Central memory CD8-positive, alpha-beta T cell (primary cell): Measurements from ENCODE around the gene PARP6.
A peak's percentile ranks its signal among the peaks of the same experiment; 100 is the strongest.

Experiments used
- ATAC-seq: fragments of 150-1000 bp; cut with Tn5 transposase; replicated peaks from 2 replicates; pipeline ENCODE4 v1.10.0; 2022; ENCODE audit warnings: mild to moderate bottlenecking, moderate FRiP score, moderate number of reproducible peaks; ENCODE audit not compliant: poor library complexity, severe bottlenecking; ENCODE audit errors: extremely low read depth
- DNase-seq, 2 donors: peaks; one replicate each; pipeline ENCODE4 v3.0.0; 2021; ENCODE audit warnings: low spot score in 2 of 2
- H3K27ac Mint-ChIP-seq: one replicate; pipeline ENCODE4 v1.8.0; 2022; ENCODE audit warnings: low read depth, mild to moderate bottlenecking, moderate library complexity, mixed read lengths
- H3K27me3 Mint-ChIP-seq: one replicate; pipeline ENCODE4 v1.8.0; 2022; ENCODE audit warnings: mixed read lengths
- H3K36me3 Mint-ChIP-seq: one replicate; pipeline ENCODE4 v1.8.0; 2022; ENCODE audit warnings: mild to moderate bottlenecking, moderate library complexity, mixed read lengths; ENCODE audit not compliant: insufficient read depth
- H3K4me1 Mint-ChIP-seq: one replicate; pipeline ENCODE4 v1.8.0; 2022; ENCODE audit warnings: mixed read lengths
- H3K4me3 Mint-ChIP-seq: one replicate; pipeline ENCODE4 v1.8.0; 2022; ENCODE audit warnings: mild to moderate bottlenecking, moderate library complexity, mixed read lengths
- H3K9me3 Mint-ChIP-seq: one replicate; pipeline ENCODE4 v1.8.0; 2022; ENCODE audit warnings: mixed read lengths

PARP6 gene

DNA sequence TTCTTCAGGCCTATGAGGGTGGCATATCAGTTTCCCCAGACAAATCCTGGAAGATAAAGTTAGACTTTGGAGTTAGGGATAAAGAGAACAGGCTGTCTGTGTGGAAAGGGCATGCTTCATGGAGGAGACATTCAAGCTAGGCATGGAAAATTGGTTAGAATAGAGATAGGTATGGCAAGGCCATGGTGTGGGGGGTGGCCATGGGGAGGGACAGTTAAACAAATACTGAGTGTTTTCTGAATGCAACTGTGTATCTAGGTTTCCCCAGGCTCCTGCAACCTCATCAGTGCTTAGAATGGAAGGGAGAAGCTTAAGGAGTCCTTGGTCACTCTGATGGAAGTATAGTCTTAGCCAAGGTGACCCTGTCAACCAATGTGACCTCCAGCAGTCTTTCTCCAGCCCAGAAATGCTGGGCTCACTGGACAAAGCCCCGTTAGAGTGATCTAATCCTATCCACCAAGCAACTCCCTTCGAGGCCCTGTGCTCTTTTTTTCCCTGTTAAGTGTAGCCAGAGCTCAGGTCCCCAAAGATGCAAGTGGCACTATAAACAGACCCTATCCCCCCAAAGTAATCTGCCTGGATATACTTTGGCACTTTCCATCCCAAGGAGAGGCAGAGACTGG is 35.9 kb downstream of the PARP6 start:
- DNase-seq (no peak), ATAC-seq (no peak)
- Mint-ChIP-seq H3K9me3 (no peaks in the 10 kb centered on the region), H3K36me3 (peaks cover 13% of the 10 kb centered on the region), H3K4me3 (no peak overlapping the region), H3K4me1 (peaks cover 23% of the 10 kb centered on the region), H3K27me3 (no peaks in the 10 kb centered on the region), H3K27ac (peak overlapping the region; percentile 86)

DNA sequence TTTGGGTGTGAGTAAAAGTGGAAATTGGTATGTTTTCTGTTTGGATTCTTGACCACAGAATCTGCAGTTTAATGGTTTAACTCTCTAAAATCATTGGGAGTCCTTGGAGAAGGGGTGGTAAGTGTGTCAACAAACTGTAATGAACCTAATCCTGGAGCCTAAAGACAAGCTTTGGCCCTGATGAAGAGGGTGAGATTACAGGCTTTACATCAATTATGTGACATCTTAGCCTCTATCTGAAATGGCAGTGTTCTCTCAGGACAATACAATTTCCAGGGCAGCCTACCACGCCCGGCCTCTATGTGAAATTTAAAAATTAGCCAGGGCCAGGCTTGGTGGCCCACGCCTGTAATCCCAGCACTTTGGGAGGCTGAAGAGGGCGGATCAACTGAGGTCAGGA is 37.1 kb downstream of the PARP6 start:
- Mint-ChIP-seq H3K27ac (no peak overlapping the region), H3K36me3 (peaks cover 8% of the 10 kb centered on the region), H3K27me3 (no peaks in the 10 kb centered on the region), H3K4me3 (no peak overlapping the region), H3K9me3 (no peaks in the 10 kb centered on the region), H3K4me1 (peaks cover 30% of the 10 kb centered on the region)
- DNase-seq (no peak), ATAC-seq (no peak)

DNA sequence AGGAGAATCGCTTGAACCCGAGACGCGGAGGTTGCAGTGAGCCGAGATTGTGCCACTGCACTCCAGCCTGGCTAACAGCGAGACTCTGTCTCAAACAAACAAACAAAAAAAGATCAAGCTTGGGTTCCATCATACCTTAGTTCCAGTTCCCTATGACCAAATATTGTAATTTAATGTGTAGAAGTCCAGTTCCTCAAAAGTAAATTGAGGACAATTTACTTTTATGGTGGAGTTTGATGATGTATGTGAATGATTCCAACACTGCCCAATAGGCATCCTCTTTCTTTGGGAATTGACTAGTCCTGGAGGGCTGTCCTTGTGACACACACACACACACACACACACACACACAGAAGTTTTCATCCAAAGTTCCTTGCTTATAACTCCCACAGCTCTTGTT is 38.6 kb downstream of the PARP6 start:
- Mint-ChIP-seq H3K4me3 (no peak overlapping the region), H3K27ac (no peak overlapping the region), H3K36me3 (peaks cover 17% of the 10 kb centered on the region), H3K27me3 (no peaks in the 10 kb centered on the region), H3K9me3 (no peaks in the 10 kb centered on the region), H3K4me1 (peaks cover 40% of the 10 kb centered on the region)
- no peak for ATAC-seq
- no peak for DNase-seq

DNA sequence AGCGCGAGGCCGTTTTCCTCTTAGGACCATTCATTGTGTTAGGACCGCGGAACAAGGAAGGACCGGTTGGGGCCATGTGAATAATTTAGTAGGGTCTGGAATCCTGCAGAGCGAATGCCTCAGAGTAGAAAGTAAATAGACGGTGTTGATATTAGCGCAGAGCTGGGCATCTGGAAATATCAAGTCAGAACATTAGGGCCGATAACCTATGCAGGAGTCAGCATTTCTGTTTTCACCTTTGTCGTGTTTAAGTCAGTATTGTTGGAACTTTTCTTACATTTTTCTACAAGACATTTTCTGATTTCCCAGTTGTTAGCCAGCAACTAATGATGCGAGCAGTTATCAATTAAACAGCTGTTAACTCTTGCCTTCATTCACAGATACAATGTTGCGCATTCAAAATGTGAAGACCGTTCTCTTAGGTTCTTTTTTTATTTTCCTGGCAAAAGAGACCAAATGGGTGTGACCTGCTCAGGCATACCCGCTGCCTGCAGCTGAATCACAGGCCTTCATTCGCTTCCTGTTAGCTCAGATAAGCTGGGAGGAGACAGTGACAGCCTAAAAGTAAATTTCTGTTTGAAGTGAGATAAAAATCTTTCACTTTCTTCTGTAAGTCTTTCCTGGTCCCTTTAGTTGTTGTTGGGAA is 40.4 kb downstream of the PARP6 start:
- peak in 1 of 2 donors; percentile 33 for DNase-seq
- peak overlapping the region; percentile 81 for H3K27ac Mint-ChIP-seq

DNA sequence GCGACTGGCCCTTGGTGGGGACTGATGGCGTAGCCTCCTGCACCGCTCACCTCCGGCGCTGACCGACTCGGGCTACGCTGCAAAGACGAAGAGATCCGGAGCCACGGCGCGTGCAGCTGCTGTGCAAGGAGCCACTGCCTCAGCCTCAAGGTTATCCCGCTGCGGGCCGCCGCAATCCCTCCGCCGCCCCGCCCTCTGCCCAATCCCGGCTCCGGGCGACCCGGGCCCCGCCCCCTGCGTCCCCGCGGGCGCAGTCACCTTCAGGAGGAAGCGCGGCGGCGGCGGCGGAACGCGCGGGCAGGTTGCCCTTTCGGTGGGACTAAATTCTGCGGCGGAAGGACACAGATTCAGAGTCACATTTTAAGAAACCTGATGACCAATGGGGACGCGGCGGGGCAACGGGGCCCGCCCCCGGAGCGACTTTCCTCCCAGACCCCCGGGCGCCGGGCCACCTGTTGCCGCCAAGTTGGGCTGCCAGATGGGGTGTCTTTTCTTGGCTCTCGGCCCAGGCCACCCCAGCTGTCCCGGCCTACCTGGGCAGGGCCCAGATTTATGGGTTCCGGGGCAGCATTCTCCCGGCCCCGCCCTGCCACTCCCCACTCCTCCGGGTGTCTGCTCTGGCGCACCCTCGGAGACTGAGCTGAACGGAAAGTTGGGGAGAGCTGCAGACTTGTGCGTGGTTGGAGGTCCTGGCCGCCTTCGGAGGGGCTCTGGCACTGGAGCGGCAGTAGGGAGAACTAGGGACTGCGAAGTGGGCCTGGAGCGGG is 41.1 kb downstream of the PARP6 start, which contains the start of gene PKM:
Gene PKM, minus strand, starts transcription at position 125 of the 767 bp plus-strand sequence. CDS start 12,093 bp downstream, outside the sequence.
- peak; percentile 77 to 81 for DNase-seq
- no peaks in the 10 kb centered on the region for H3K9me3 Mint-ChIP-seq
- ATAC-seq, result peak; percentile 17
- peaks cover 33% of the 10 kb centered on the region for H3K36me3 Mint-ChIP-seq
- peaks cover 53% of the 10 kb centered on the region for H3K4me1 Mint-ChIP-seq
- H3K27ac Mint-ChIP-seq, result peak within 1 kb of the TSS; percentile 90
- no peaks in the 10 kb centered on the region for H3K27me3 Mint-ChIP-seq
- peak within 1 kb of the TSS; percentile 93 for H3K4me3 Mint-ChIP-seq

More for the DNA sequence above, 40.4 kb downstream of the PARP6 start:
- H3K27me3 Mint-ChIP-seq, result no peaks in the 10 kb centered on the region
- peak overlapping the region; percentile 93 for H3K4me3 Mint-ChIP-seq
- peaks cover 30% of the 10 kb centered on the region for H3K36me3 Mint-ChIP-seq
- no peaks in the 10 kb centered on the region for H3K9me3 Mint-ChIP-seq
- peak; percentile 35 for ATAC-seq
- peaks cover 51% of the 10 kb centered on the region for H3K4me1 Mint-ChIP-seq

DNA sequence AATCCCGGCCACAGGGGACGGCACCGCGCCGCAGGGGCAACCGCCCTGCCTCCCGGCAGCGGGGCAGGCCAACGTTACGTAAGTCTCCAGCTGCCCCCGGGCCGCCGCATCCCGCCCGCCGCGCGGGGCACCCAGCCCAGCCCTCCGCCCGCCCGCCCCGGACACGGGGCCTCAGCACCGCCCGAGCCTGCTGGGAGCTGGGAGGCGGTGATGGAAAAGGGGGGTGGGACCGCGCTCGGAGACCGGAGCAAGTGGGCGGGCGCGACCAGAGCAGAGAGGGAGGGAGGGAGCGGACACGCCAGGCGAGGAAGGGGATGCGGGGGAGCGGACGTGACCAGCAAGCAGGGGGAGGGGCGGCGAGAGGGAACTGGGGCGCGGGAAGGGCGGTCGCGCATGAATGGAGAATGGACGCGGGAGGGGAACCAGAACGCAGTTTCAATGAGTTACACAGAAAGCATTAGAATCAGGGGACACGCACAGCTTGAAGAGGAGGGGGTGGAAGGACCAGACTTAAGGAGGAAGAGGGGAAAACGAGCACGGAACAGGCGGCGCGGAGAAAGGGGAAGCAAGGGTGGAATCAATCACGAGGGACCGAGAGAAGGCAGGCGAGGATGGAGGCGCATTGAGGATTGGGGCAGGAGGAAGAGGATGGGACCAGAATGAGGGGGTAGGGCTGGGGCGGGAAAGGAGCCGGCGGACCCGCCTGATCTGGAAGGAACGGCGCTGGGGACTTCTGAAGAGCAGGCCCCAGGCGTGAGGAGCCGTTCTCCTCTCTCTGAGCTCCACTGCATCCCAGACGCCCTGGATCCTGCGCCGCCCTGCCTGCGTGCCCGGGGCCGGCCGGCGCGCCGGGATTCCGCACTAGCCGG is 41.9 kb downstream of the PARP6 start:
- Mint-ChIP-seq H3K9me3 (no peaks in the 10 kb centered on the region), H3K36me3 (peaks cover 37% of the 10 kb centered on the region), H3K27me3 (no peaks in the 10 kb centered on the region), H3K4me1 (peaks cover 60% of the 10 kb centered on the region), H3K4me3 (peak overlapping the region; percentile 93), H3K27ac (peak overlapping the region; percentile 90)
- DNase-seq, result no peak
- ATAC-seq, result no peak

DNA sequence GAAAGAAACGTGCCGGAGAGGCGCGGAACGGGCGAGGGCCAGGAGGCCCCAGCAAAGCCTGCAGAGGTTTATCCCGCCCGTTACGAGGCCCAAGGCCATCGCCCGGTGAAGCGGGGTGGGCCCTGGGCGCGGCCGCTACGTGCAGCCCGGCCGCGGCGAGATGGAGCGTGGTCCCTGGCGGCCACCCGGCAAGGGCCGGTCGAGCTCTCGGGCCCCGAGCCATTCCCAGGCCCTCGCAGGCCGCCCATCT is 42.5 kb downstream of the PARP6 start:
- no peaks in the 10 kb centered on the region for H3K9me3 Mint-ChIP-seq
- peak overlapping the region; percentile 93 for H3K4me3 Mint-ChIP-seq
- H3K4me1 Mint-ChIP-seq, result peaks cover 62% of the 10 kb centered on the region
- no peak for DNase-seq
- peak overlapping the region; percentile 90 for H3K27ac Mint-ChIP-seq
- ATAC-seq, result no peak
- no peaks in the 10 kb centered on the region for H3K27me3 Mint-ChIP-seq
- peaks cover 40% of the 10 kb centered on the region for H3K36me3 Mint-ChIP-seq

DNA sequence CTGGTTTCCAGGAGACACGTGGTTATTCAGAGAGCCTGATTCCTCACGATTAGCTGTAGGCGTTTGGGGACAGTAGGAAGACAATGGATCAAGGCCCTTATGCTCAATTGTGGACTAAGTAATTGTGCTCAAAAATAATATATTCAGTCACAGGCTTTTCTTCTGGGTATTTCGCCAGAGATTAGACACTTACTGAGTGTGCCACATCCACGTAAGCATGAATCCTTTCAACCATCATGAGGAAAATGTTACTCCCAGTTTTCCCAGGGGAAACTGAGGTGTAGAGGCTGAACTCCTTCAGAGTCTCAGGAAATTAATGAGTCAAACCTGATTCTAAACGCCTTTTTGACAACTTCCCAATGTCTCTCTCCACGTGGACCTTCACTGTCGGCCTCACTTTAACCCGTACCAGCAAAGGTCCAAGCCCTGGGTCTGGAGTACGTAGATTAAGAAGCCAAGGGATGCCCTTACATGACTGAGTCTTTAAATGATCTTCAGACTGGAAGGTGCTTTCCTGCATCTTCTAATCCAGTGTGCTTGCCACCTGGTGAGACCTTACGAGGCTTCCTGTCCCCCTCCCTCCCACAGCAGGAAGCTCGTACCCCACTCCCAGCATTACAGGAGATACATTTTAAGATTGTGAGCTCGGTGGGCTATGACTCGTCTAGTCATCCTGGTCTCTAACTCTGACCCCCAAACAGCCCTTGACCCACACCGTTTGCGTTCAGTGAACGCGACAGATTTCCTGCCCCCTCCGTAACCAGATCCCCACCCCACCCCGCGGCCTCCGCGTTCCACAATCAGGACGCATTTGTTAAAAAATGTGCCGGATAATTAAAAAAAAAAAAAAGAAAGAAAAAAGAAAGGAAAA is 43.0 kb downstream of the PARP6 start:
- no peak for DNase-seq
- peaks cover 63% of the 10 kb centered on the region for H3K4me1 Mint-ChIP-seq

DNA sequence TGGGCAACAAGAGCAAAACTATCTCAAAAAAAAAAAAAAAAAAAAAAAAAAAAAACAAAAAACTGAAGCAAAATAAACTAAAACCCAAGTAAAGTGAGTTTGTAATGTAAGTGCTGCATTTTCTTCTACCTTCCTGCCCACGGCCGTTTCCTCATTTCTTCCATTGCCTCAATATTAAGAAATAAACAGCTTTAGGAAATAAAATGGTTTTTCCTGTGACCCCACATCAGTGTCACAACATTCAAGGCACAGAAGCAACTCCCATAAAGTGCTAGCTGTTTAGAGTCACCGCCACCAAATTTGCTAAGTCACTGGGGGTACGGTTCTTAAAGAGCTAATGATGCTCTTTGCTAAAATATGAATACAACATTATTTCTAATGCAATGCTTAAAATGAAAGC is 44.6 kb downstream of the PARP6 start:
- no peak for ATAC-seq
- Mint-ChIP-seq H3K4me3 (peak overlapping the region; percentile 93), H3K36me3 (peaks cover 47% of the 10 kb centered on the region), H3K9me3 (no peaks in the 10 kb centered on the region), H3K27me3 (no peaks in the 10 kb centered on the region), H3K27ac (peak overlapping the region; percentile 90), H3K4me1 (peaks cover 77% of the 10 kb centered on the region)
- DNase-seq, result no peak

More for the DNA sequence above, 43.0 kb downstream of the PARP6 start:
- H3K9me3 Mint-ChIP-seq, result no peaks in the 10 kb centered on the region
- H3K27me3 Mint-ChIP-seq, result no peaks in the 10 kb centered on the region
- H3K27ac Mint-ChIP-seq, result peak overlapping the region; percentile 90
- peaks cover 44% of the 10 kb centered on the region for H3K36me3 Mint-ChIP-seq
- ATAC-seq, result no peak
- peak overlapping the region; percentile 93 for H3K4me3 Mint-ChIP-seq

DNA sequence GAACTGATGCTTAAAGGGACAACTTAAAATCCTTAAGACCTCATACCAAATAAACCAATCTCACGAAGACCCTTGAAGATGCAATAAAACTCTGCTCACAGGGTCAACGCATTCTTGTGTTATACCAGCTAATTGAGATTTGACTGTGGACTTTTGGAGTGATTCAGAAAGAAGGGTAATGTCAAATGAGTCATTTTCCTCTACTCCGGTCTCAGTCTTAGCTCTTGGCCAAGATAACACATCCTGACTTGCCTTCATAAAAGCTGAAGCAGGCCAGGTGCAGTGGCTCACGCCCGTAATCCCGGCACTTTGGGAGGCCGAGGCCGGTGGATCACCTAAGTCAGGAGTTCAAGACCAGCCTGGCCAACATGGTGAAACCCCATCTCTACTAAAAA is 45.2 kb downstream of the PARP6 start:
- no peaks in the 10 kb centered on the region for H3K27me3 Mint-ChIP-seq
- peak overlapping the region; percentile 93 for H3K4me3 Mint-ChIP-seq
- no peak for DNase-seq
- H3K36me3 Mint-ChIP-seq, result peaks cover 47% of the 10 kb centered on the region
- H3K27ac Mint-ChIP-seq, result peak overlapping the region; percentile 90
- ATAC-seq, result no peak
- peaks cover 77% of the 10 kb centered on the region for H3K4me1 Mint-ChIP-seq
- H3K9me3 Mint-ChIP-seq, result no peaks in the 10 kb centered on the region

DNA sequence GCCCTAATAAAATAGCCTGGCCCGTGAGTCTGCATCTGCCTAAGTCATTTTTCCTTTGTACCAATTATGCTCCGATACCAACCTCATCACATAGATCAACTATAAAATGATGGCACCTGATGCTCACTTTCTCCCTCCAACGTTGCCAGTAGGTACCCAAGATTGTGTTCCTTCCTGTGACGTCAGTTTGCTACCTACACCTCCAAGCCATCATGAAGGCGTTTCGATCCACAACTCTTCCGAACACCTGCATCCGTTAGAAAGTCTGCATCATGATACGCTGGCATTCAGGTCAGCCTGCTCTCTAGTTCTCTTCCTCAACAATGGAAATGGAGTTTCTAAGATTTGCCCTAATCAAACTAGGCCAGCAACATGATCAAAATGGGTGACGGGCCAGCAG is 49.1 kb downstream of the PARP6 start:
- Mint-ChIP-seq H3K36me3 (peaks cover 48% of the 10 kb centered on the region), H3K9me3 (no peaks in the 10 kb centered on the region), H3K4me3 (no peak overlapping the region), H3K4me1 (peaks cover 77% of the 10 kb centered on the region), H3K27me3 (no peaks in the 10 kb centered on the region), H3K27ac (peak overlapping the region; percentile 84)
- ATAC-seq (no peak), DNase-seq (no peak)
